GM18858 (cell line): ENCODE measurements around the gene MCAT.
"Not testable (repeated sequence)": the region's sequence is repeated elsewhere in the genome, so short reads cannot be mapped to it uniquely, and the experiment has no call there.

Experiments
- ATAC-seq: cut with Tn5 transposase; IDR thresholded peaks from one replicate; pipeline ENCODE4 v1.9.1; 2021; ENCODE audit not compliant: unreplicated experiment

Gene MCAT

GRCh38 chr22:43154887-43155536 is 11.8 kb upstream of the MCAT start:
- ATAC-seq, result no peak

GRCh38 chr22:43153899-43154298 is 10.7 kb upstream of the MCAT start:
- ATAC-seq, result no peak

GRCh38 chr22:43152357-43153071 is 9.3 kb upstream of the MCAT start:
- ATAC-seq, result no peak

- ATAC-seq, result no peak
Observed at GRCh38 chr22:43152003-43152356, 8.8 kb upstream of the MCAT start.

GRCh38 chr22:43151251-43152002 is 8.2 kb upstream of the MCAT start, which contains the start of gene TSPO:
TSS of gene TSPO (plus strand) at chr22:43151559. CDS start at chr22:43159239, 7,680 bp downstream.
- no peak for ATAC-seq

- no peak for ATAC-seq
Observed at GRCh38 chr22:43150731-43151206, 7.6 kb upstream of the MCAT start.

- no peak for ATAC-seq
Observed at GRCh38 chr22:43148581-43148980, 5.4 kb upstream of the MCAT start.

GRCh38 chr22:43147821-43148220 is 4.6 kb upstream of the MCAT start:
- no peak for ATAC-seq

GRCh38 chr22:43146332-43146731 is 3.1 kb upstream of the MCAT start:
- not testable (repeated sequence) for ATAC-seq

- not testable (repeated sequence) for ATAC-seq
Observed at GRCh38 chr22:43145371-43145770, 2.2 kb upstream of the MCAT start.

GRCh38 chr22:43144949-43145348 is 1.8 kb upstream of the MCAT start:
- no peak for ATAC-seq

- ATAC-seq, result no peak
Observed at GRCh38 chr22:43136801-43137200, 6.4 kb downstream of the MCAT start.

GRCh38 chr22:43136255-43136654 is 6.9 kb downstream of the MCAT start:
- no peak for ATAC-seq

GRCh38 chr22:43135565-43135964 is 7.6 kb downstream of the MCAT start:
- ATAC-seq, result no peak

- ATAC-seq, result no peak
Observed at GRCh38 chr22:43134553-43134952, 8.6 kb downstream of the MCAT start.

GRCh38 chr22:43133401-43133800 is 9.8 kb downstream of the MCAT start:
- no peak for ATAC-seq

- no peak for ATAC-seq
Observed at GRCh38 chr22:43131773-43132501, 11.3 kb downstream of the MCAT start.

GRCh38 chr22:43129426-43130425 is 13.5 kb downstream of the MCAT start:
- ATAC-seq, result no peak

- ATAC-seq, result no peak
Observed at GRCh38 chr22:43128928-43129424, 14.2 kb downstream of the MCAT start.

GRCh38 chr22:43128116-43128515 is 15.1 kb downstream of the MCAT start:
- no peak for ATAC-seq
